WTC11 (cell line): ENCODE measurements around the gene BRI3BP. TPM values are rescaled to one million over a fixed set of nuclear protein-coding genes. Genes with fewer than 3 reads are reported as not detected.

Experiments
- ATAC-seq: fragments of 200-7000 bp; cut with Tn5 transposase; 2 replicates; pipeline ENCODE4 v1.10.0; 2021; ENCODE audit warnings: mild to moderate bottlenecking, moderate library complexity
- CTCF ChIA-PET: fragments of 300-600 bp; sonication (Branson Sonifier 250); formaldehyde crosslinking; loops from one replicate; lab custom pipeline; 2021; ENCODE audit warnings: antibody characterized with exemption; lab: Charles Lee
- POLR2A ChIA-PET: fragments of 350-600 bp; sonication (Branson Sonifier 250); formaldehyde crosslinking; loops from one replicate; lab custom pipeline; 2021; ENCODE audit warnings: antibody characterized with exemption; lab: Charles Lee
- DNase-seq: peaks from one replicate; pipeline ENCODE4 v3.0.0; 2021; ENCODE audit warnings: low spot score
- H3K27ac Mint-ChIP-seq: 2 replicates; pipeline ENCODE4 v1.8.0; 2021; ENCODE audit warnings: mixed read lengths
- H3K27me3 Mint-ChIP-seq: 2 replicates; pipeline ENCODE4 v1.8.0; 2021; ENCODE audit warnings: low read depth, mild to moderate bottlenecking, moderate library complexity, mixed read lengths
- H3K36me3 Mint-ChIP-seq: 2 replicates; pipeline ENCODE4 v1.8.0; 2021; ENCODE audit warnings: mixed read lengths
- H3K4me1 Mint-ChIP-seq: 2 replicates; pipeline ENCODE4 v1.8.0; 2022; ENCODE audit warnings: mixed read lengths
- H3K4me3 Mint-ChIP-seq: 2 replicates; pipeline ENCODE4 v1.8.0; 2021; ENCODE audit warnings: mild to moderate bottlenecking, moderate library complexity, mixed read lengths
- H3K9me3 Mint-ChIP-seq: 2 replicates; pipeline ENCODE4 v1.8.0; 2021; ENCODE audit warnings: mixed read lengths
- ATF2 ChIP-seq: sonication (generic); formaldehyde crosslinking; IDR thresholded peaks from 2 replicates; pipeline ENCODE4 v1.8.1; 2022; ENCODE audit warnings: low read depth, missing genetic modification reagents, borderline replicate concordance
- E2F1 ChIP-seq: sonication (generic); formaldehyde crosslinking; IDR thresholded peaks from 2 replicates; pipeline ENCODE4 v1.8.0; 2022; ENCODE audit warnings: mild to moderate bottlenecking, missing genetic modification reagents
- E2F4 ChIP-seq: sonication (generic); formaldehyde crosslinking; IDR thresholded peaks from 2 replicates; pipeline ENCODE4 v1.8.1; 2022; ENCODE audit warnings: low read depth, mild to moderate bottlenecking, moderate library complexity, missing genetic modification reagents, borderline replicate concordance
- ELF4 ChIP-seq: sonication (generic); formaldehyde crosslinking; IDR thresholded peaks from 2 replicates; pipeline ENCODE4 v1.8.1; 2022; ENCODE audit warnings: low read depth, mild to moderate bottlenecking, moderate library complexity, missing genetic modification reagents
- FOXK1 ChIP-seq: sonication (generic); formaldehyde crosslinking; IDR thresholded peaks from 2 replicates; pipeline ENCODE4 v1.8.0; 2022; ENCODE audit warnings: mild to moderate bottlenecking, moderate library complexity, missing genetic modification reagents
- GRHL2 ChIP-seq: fragments of 250-450 bp; sonication (Bioruptor Pico); IDR thresholded peaks from 2 replicates; pipeline ENCODE4 v1.8.0; 2022; ENCODE audit warnings: mild to moderate bottlenecking, moderate library complexity; ENCODE audit not compliant: insufficient replicate concordance, severe bottlenecking
- HMGA2 ChIP-seq: fragments of 250-450 bp; sonication (Bioruptor Pico); IDR thresholded peaks from 2 replicates; pipeline ENCODE4 v1.4.0; 2021; ENCODE audit warnings: mild to moderate bottlenecking, moderate library complexity
- MLX ChIP-seq: sonication (generic); formaldehyde crosslinking; IDR thresholded peaks from 2 replicates; pipeline ENCODE4 v1.8.1; 2023; ENCODE audit warnings: mild to moderate bottlenecking, missing genetic modification reagents, moderate library complexity
- MXD4 ChIP-seq: fragments of 250-450 bp; sonication (Bioruptor Pico); IDR thresholded peaks from 2 replicates; pipeline ENCODE4 v1.8.0; 2021; ENCODE audit warnings: mild to moderate bottlenecking, moderate library complexity, borderline replicate concordance
- RELA ChIP-seq: sonication (generic); formaldehyde crosslinking; IDR thresholded peaks from 2 replicates; pipeline ENCODE4 v1.8.1; 2022; ENCODE audit warnings: missing genetic modification reagents, mild to moderate bottlenecking, borderline replicate concordance
- STAT6 ChIP-seq: sonication (generic); formaldehyde crosslinking; conservative IDR thresholded peaks from 2 replicates; pipeline ENCODE4 v1.8.1; 2023; ENCODE audit warnings: mild to moderate bottlenecking, low read depth, missing genetic modification reagents, moderate library complexity
- ZNF121 ChIP-seq: sonication (generic); formaldehyde crosslinking; IDR thresholded peaks from 2 replicates; pipeline ENCODE4 v1.8.0; 2023; ENCODE audit warnings: missing genetic modification reagents
- ZNF263 ChIP-seq: sonication (generic); formaldehyde crosslinking; IDR thresholded peaks from 2 replicates; pipeline ENCODE4 v1.8.1; 2022; ENCODE audit warnings: low read depth, mild to moderate bottlenecking, moderate library complexity, missing genetic modification reagents
- ZNF396 ChIP-seq: fragments of 250-450 bp; sonication (Bioruptor Pico); IDR thresholded peaks from 2 replicates; pipeline ENCODE4 v1.8.0; 2021; ENCODE audit warnings: mild to moderate bottlenecking, moderate library complexity, borderline replicate concordance
- ZNF425 ChIP-seq: fragments of 250-450 bp; sonication (Bioruptor Pico); conservative IDR thresholded peaks from 2 replicates; pipeline ENCODE4 v1.9.0; 2021; ENCODE audit warnings: mild to moderate bottlenecking
- total RNA-seq: library from RNA; stranded (reverse); gene quantifications from 3 replicates; pipeline ENCODE4 v1.2.3, GENCODE V29; 2021
- TF ChIP-seq, protein P1 (sequence below): sonication (generic); formaldehyde crosslinking; IDR thresholded peaks from 2 replicates; pipeline ENCODE4 v1.8.0; 2023; ENCODE audit warnings: missing genetic modification reagents, mild to moderate bottlenecking, borderline replicate concordance
- TF ChIP-seq, protein P2 (sequence below): sonication (generic); formaldehyde crosslinking; IDR thresholded peaks from 2 replicates; pipeline ENCODE4 v1.8.1; 2022; ENCODE audit warnings: mild to moderate bottlenecking, moderate library complexity, missing genetic modification reagents
- TF ChIP-seq, protein P3 (sequence below): sonication (generic); formaldehyde crosslinking; IDR thresholded peaks from 2 replicates; pipeline ENCODE4 v1.8.1; 2022; ENCODE audit warnings: mild to moderate bottlenecking, missing genetic modification reagents, moderate library complexity, borderline replicate concordance

Gene BRI3BP
- total RNA-seq, 1 experiment from 2014 or later, result 11.9 TPM

DNA sequence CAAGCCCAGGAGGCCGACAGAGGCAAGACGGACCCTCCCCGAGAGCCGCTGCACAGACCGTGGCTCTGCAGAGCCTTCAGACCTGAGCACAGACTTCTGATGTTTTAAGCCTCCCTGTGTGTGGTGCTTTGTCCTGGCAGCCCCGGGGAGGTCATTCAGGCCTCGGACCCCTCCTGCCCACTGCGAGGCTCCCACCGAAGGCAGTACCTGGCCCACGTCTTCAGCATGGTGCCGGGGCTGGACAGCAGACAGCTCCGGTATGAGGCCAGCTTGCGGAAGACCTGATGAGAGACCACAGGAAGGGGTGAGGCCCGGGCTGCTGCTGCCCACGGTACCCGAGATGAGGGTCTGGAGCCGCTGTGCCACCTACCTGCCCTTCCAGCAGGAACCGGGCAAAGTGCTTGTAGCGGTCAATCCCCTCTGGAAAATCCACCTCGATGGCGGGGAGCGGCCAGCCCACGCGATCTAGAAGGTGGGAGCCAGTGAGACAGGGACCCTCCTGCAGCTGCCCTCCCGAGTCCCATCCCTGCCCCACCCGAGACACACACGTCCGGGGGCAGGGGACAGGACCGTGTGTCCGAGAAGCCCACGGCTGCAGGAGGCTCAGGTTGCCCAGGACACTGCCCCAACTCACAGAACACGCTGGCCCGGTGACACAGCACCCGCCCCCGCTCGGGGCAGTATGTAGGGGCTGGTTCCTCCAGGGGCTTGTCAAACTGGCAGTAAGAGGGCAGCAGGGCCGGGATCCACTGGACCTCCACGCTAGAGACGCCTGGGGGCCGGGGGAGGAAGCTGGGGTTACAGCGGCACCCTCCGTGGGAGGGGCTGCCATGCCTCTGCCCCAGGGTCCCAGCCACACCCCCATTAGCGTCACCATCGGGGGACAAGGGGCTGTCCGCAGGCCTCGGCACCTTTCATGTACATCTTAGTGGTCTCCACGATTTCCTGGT is 43.4 kb upstream of the BRI3BP start:
- CTCF ChIA-PET, result interaction anchor here (1.0 kb wide), 1 partner anchor 10 kb away, joined by 4 read pairs; no protein-coding TSS in a partner anchor
- no peak for TF ChIP-seq ELF4 (CRISPR knock-in tag)
- TF ChIP-seq ZNF425 (CRISPR knock-in tag), result no peak
- no peak for TF ChIP-seq MXD4 (CRISPR knock-in tag)
- TF ChIP-seq HMGA2, result no peak
- no peak for TF ChIP-seq ZNF263 (CRISPR knock-in tag)
- TF ChIP-seq, protein P1, sequence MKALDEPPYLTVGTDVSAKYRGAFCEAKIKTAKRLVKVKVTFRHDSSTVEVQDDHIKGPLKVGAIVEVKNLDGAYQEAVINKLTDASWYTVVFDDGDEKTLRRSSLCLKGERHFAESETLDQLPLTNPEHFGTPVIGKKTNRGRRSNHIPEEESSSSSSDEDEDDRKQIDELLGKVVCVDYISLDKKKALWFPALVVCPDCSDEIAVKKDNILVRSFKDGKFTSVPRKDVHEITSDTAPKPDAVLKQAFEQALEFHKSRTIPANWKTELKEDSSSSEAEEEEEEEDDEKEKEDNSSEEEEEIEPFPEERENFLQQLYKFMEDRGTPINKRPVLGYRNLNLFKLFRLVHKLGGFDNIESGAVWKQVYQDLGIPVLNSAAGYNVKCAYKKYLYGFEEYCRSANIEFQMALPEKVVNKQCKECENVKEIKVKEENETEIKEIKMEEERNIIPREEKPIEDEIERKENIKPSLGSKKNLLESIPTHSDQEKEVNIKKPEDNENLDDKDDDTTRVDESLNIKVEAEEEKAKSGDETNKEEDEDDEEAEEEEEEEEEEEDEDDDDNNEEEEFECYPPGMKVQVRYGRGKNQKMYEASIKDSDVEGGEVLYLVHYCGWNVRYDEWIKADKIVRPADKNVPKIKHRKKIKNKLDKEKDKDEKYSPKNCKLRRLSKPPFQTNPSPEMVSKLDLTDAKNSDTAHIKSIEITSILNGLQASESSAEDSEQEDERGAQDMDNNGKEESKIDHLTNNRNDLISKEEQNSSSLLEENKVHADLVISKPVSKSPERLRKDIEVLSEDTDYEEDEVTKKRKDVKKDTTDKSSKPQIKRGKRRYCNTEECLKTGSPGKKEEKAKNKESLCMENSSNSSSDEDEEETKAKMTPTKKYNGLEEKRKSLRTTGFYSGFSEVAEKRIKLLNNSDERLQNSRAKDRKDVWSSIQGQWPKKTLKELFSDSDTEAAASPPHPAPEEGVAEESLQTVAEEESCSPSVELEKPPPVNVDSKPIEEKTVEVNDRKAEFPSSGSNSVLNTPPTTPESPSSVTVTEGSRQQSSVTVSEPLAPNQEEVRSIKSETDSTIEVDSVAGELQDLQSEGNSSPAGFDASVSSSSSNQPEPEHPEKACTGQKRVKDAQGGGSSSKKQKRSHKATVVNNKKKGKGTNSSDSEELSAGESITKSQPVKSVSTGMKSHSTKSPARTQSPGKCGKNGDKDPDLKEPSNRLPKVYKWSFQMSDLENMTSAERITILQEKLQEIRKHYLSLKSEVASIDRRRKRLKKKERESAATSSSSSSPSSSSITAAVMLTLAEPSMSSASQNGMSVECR (CRISPR knock-in tag), result no peak
- no peak for TF ChIP-seq ZNF121 (CRISPR knock-in tag)
- no peak for TF ChIP-seq ZNF396 (CRISPR knock-in tag)
- no peak for TF ChIP-seq FOXK1
- no peak for TF ChIP-seq ATF2
- TF ChIP-seq MLX, result no peak
- TF ChIP-seq, protein P2, sequence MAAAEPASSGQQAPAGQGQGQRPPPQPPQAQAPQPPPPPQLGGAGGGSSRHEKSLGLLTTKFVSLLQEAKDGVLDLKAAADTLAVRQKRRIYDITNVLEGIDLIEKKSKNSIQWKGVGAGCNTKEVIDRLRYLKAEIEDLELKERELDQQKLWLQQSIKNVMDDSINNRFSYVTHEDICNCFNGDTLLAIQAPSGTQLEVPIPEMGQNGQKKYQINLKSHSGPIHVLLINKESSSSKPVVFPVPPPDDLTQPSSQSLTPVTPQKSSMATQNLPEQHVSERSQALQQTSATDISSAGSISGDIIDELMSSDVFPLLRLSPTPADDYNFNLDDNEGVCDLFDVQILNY, result no peak
- TF ChIP-seq STAT6, result no peak
- no peak for TF ChIP-seq E2F1
- TF ChIP-seq, protein P3, sequence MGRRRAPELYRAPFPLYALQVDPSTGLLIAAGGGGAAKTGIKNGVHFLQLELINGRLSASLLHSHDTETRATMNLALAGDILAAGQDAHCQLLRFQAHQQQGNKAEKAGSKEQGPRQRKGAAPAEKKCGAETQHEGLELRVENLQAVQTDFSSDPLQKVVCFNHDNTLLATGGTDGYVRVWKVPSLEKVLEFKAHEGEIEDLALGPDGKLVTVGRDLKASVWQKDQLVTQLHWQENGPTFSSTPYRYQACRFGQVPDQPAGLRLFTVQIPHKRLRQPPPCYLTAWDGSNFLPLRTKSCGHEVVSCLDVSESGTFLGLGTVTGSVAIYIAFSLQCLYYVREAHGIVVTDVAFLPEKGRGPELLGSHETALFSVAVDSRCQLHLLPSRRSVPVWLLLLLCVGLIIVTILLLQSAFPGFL, result no peak
- TF ChIP-seq GRHL2 (CRISPR knock-in tag), result no peak
- no peak for TF ChIP-seq RELA (CRISPR knock-in tag)
- no peak for TF ChIP-seq E2F4

More for the DNA sequence above, 43.4 kb upstream of the BRI3BP start:
- DNase-seq, result no peak
- ATAC-seq, result no peak
- no peak overlapping the region for H3K4me3 Mint-ChIP-seq
- POLR2A ChIA-PET, result no interaction called here
- no peaks in the 10 kb centered on the region for H3K9me3 Mint-ChIP-seq
- peak overlapping the region; percentile 66; the same call in 1 of the 2 replicates for H3K27ac Mint-ChIP-seq
- H3K36me3 Mint-ChIP-seq, result peaks cover 42% of the 10 kb centered on the region
- H3K27me3 Mint-ChIP-seq, result no peaks in the 10 kb centered on the region
- no peaks in the 10 kb centered on the region for H3K4me1 Mint-ChIP-seq
